ENCODE measurements around the gene PRSS38. TPM values are rescaled to one million over a fixed set of nuclear protein-coding genes. Genes with fewer than 3 reads are reported as not detected.

Gene PRSS38
- polyA plus RNA-seq, 1 donor (not counting 4 experiments of a cell fraction or from before 2014, with no cell fraction given): not detected

- H3K4me2 ChIP-seq (ENCODE audit: control insufficient read depth, extremely low read depth, insufficient read depth, low read depth, low read length): peak overlapping the region; percentile 86
- H3K4me3 ChIP-seq (ENCODE audit: control insufficient read depth in 2 of 3, extremely low read depth in 1 of 3, insufficient read depth in 2 of 3, low read depth in 1 of 3, low read length in 3 of 3): peak overlapping the region; percentile 58 to 69 (median 67)
- H3K4me1 ChIP-seq (ENCODE audit: control insufficient read depth, extremely low read depth, insufficient read depth, low read length): peaks cover 6% of the 10 kb centered on the region
- no peaks in the 10 kb centered on the region for H4K20me1 ChIP-seq (ENCODE audit: control insufficient read depth, extremely low read depth, insufficient read depth, low read length)
- H3K36me3 ChIP-seq (ENCODE audit: control insufficient read depth in 2 of 2, extremely low read depth in 1 of 2, insufficient read depth in 2 of 2, low read length in 2 of 2): no peaks in the 10 kb centered on the region
- peaks cover 4% of the 10 kb centered on the region for H3K27me3 ChIP-seq (ENCODE audit: control insufficient read depth, extremely low read depth, insufficient read depth, low read length)
- TF ChIP-seq EZH2 (IDR thresholded peaks at IDR 0.05; ENCODE audit: low read length): no peak
- TF ChIP-seq CTCF (optimal IDR thresholded peaks at IDR 0.05 in 1 of 3, IDR thresholded peaks at IDR 0.05 in 1 of 3, conservative IDR thresholded peaks at IDR 0.05 in 1 of 3; ENCODE audit: extremely low read depth in 1 of 3, insufficient read depth in 2 of 3, low read length in 3 of 3): no peak
- peak overlapping the region; percentile 86 for H2AFZ ChIP-seq (ENCODE audit: control insufficient read depth, low read length)
- dilution Hi-C loops (cut with MboI; ENCODE audit: extremely low pct_ligation_motif_present, low sequenced_read_pairs): no loop called here
- H3K79me2 ChIP-seq (ENCODE audit: control insufficient read depth, insufficient read depth, low read length): no peaks in the 10 kb centered on the region
- FAIRE-seq: no peak
- no peaks in the 10 kb centered on the region for H3K9me3 ChIP-seq (ENCODE audit: control insufficient read depth, low read depth, low read length)
- no peaks in the 10 kb centered on the region for H3K9me1 ChIP-seq (ENCODE audit: control insufficient read depth, extremely low read depth, insufficient read depth, low read length)
- DNase-seq (ENCODE audit: low read depth, low spot score): no peak
- peak overlapping the region; percentile 71 for H3K9ac ChIP-seq (ENCODE audit: control insufficient read depth, extremely low read depth, insufficient read depth, low read length)
- peak overlapping the region; percentile 20 for H3K27ac ChIP-seq (ENCODE audit: control insufficient read depth, insufficient read depth, low read length)
These were observed 27.0 kb upstream of the PRSS38 start for GRCh38 chr1:227788271-227789083.

GRCh38 chr1:227789084-227790033, 26.1 kb upstream of the PRSS38 start:
- no peak for TF ChIP-seq CTCF (optimal IDR thresholded peaks at IDR 0.05 in 1 of 3, IDR thresholded peaks at IDR 0.05 in 1 of 3, conservative IDR thresholded peaks at IDR 0.05 in 1 of 3; ENCODE audit: extremely low read depth in 1 of 3, insufficient read depth in 2 of 3, low read length in 3 of 3)
- no peak for TF ChIP-seq EZH2 (IDR thresholded peaks at IDR 0.05; ENCODE audit: low read length)
- peaks cover 4% of the 10 kb centered on the region for H3K27me3 ChIP-seq (ENCODE audit: control insufficient read depth, extremely low read depth, insufficient read depth, low read length)
- H3K79me2 ChIP-seq (ENCODE audit: control insufficient read depth, insufficient read depth, low read length): no peaks in the 10 kb centered on the region
- H2AFZ ChIP-seq (ENCODE audit: control insufficient read depth, low read length): no peak overlapping the region
- no peaks in the 10 kb centered on the region for H3K9me1 ChIP-seq (ENCODE audit: control insufficient read depth, extremely low read depth, insufficient read depth, low read length)
- no peaks in the 10 kb centered on the region for H4K20me1 ChIP-seq (ENCODE audit: control insufficient read depth, extremely low read depth, insufficient read depth, low read length)
- H3K4me1 ChIP-seq (ENCODE audit: control insufficient read depth, extremely low read depth, insufficient read depth, low read length): peaks cover 6% of the 10 kb centered on the region
- H3K9ac ChIP-seq (ENCODE audit: control insufficient read depth, extremely low read depth, insufficient read depth, low read length): no peak overlapping the region
- no peak for DNase-seq (ENCODE audit: low read depth, low spot score)
- FAIRE-seq: no peak
- no peaks in the 10 kb centered on the region for H3K9me3 ChIP-seq (ENCODE audit: control insufficient read depth, low read depth, low read length)
- dilution Hi-C loops (cut with MboI; ENCODE audit: extremely low pct_ligation_motif_present, low sequenced_read_pairs): loop anchor here (10.0 kb wide), 1 partner anchor 135 kb away; no protein-coding TSS in a partner anchor
- no peak overlapping the region for H3K27ac ChIP-seq (ENCODE audit: control insufficient read depth, insufficient read depth, low read length)
- peak overlapping the region; percentile 86 for H3K4me2 ChIP-seq (ENCODE audit: control insufficient read depth, extremely low read depth, insufficient read depth, low read depth, low read length)
- H3K4me3 ChIP-seq (ENCODE audit: control insufficient read depth in 2 of 3, extremely low read depth in 1 of 3, insufficient read depth in 2 of 3, low read depth in 1 of 3, low read length in 3 of 3): peak overlapping the region in 2 of 3 experiments; percentile 58 to 67
- no peaks in the 10 kb centered on the region for H3K36me3 ChIP-seq (ENCODE audit: control insufficient read depth in 2 of 2, extremely low read depth in 1 of 2, insufficient read depth in 2 of 2, low read length in 2 of 2)
